ENCODE measurements around the gene THAP12. TPM values are rescaled to one million over a fixed set of nuclear protein-coding genes. Genes with fewer than 3 reads are reported as not detected.

The THAP12 gene
- total and polyA plus RNA-seq, 2 experiments from 2014 or later, result 20.1 to 36.0 TPM

DNA sequence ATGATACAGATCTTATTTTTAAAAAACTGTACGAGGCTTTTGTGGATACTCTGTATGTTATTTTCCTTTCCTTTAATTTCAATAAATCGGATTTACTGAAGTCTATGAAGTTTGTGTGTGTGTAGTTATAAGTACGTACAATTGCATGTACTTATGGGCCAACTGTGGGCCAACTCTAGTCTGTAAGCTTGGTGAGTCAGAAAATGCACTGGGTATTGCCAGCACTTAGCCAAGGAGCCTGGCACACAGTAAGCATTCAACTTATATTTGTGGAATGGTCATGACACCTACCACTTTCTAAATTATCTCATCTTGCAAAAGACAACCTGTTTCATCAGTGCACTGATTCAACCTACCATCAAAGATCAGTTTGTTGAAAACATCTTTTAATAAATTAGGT lies 32.6 kb downstream of the THAP12 start:
- H3K27ac ChIP-seq (ENCODE audit: low read depth), result no peak overlapping the region
- H3K27ac Mint-ChIP-seq, result no peak overlapping the region
- H3K9me3 Mint-ChIP-seq, result no peaks in the 10 kb centered on the region
- peaks cover 9% of the 10 kb centered on the region; the same call in 1 of the 2 replicates for H3K36me3 ChIP-seq (ENCODE audit: insufficient read depth)
- no peak overlapping the region for H3K4me3 Mint-ChIP-seq
- no peaks in the 10 kb centered on the region for H3K27me3 ChIP-seq (ENCODE audit: insufficient read depth)
- H3F3A ChIP-seq (replicated peaks; ENCODE audit: low read depth), result no peaks in the 10 kb centered on the region
- TF ChIP-seq, protein P1, sequence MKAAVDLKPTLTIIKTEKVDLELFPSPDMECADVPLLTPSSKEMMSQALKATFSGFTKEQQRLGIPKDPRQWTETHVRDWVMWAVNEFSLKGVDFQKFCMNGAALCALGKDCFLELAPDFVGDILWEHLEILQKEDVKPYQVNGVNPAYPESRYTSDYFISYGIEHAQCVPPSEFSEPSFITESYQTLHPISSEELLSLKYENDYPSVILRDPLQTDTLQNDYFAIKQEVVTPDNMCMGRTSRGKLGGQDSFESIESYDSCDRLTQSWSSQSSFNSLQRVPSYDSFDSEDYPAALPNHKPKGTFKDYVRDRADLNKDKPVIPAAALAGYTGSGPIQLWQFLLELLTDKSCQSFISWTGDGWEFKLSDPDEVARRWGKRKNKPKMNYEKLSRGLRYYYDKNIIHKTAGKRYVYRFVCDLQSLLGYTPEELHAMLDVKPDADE (IDR thresholded peaks at IDR 0.05), result no peak
- TF ChIP-seq ZNF114 (CRISPR knock-in tag; IDR thresholded peaks at IDR 0.05) (no peak), POLR2AphosphoS5 (IDR thresholded peaks at IDR 0.05; ENCODE audit: low read depth) (no peak), ZNF331 (CRISPR knock-in tag; IDR thresholded peaks at IDR 0.05; ENCODE audit: low read depth) (no peak), CREB1 (CRISPR knock-in tag; IDR thresholded peaks at IDR 0.05; ENCODE audit: low read depth) (no peak)
- TF ChIP-seq, protein P2, sequence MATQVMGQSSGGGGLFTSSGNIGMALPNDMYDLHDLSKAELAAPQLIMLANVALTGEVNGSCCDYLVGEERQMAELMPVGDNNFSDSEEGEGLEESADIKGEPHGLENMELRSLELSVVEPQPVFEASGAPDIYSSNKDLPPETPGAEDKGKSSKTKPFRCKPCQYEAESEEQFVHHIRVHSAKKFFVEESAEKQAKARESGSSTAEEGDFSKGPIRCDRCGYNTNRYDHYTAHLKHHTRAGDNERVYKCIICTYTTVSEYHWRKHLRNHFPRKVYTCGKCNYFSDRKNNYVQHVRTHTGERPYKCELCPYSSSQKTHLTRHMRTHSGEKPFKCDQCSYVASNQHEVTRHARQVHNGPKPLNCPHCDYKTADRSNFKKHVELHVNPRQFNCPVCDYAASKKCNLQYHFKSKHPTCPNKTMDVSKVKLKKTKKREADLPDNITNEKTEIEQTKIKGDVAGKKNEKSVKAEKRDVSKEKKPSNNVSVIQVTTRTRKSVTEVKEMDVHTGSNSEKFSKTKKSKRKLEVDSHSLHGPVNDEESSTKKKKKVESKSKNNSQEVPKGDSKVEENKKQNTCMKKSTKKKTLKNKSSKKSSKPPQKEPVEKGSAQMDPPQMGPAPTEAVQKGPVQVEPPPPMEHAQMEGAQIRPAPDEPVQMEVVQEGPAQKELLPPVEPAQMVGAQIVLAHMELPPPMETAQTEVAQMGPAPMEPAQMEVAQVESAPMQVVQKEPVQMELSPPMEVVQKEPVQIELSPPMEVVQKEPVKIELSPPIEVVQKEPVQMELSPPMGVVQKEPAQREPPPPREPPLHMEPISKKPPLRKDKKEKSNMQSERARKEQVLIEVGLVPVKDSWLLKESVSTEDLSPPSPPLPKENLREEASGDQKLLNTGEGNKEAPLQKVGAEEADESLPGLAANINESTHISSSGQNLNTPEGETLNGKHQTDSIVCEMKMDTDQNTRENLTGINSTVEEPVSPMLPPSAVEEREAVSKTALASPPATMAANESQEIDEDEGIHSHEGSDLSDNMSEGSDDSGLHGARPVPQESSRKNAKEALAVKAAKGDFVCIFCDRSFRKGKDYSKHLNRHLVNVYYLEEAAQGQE (IDR thresholded peaks at IDR 0.05; ENCODE audit: unreplicated experiment), result no peak
- TF ChIP-seq, protein P3, sequence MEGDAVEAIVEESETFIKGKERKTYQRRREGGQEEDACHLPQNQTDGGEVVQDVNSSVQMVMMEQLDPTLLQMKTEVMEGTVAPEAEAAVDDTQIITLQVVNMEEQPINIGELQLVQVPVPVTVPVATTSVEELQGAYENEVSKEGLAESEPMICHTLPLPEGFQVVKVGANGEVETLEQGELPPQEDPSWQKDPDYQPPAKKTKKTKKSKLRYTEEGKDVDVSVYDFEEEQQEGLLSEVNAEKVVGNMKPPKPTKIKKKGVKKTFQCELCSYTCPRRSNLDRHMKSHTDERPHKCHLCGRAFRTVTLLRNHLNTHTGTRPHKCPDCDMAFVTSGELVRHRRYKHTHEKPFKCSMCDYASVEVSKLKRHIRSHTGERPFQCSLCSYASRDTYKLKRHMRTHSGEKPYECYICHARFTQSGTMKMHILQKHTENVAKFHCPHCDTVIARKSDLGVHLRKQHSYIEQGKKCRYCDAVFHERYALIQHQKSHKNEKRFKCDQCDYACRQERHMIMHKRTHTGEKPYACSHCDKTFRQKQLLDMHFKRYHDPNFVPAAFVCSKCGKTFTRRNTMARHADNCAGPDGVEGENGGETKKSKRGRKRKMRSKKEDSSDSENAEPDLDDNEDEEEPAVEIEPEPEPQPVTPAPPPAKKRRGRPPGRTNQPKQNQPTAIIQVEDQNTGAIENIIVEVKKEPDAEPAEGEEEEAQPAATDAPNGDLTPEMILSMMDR (conservative IDR thresholded peaks at IDR 0.05; ENCODE audit: low read depth in 2 of 2), result no peak
- H3K4me2 ChIP-seq, result no peak overlapping the region
- H3K4me1 Mint-ChIP-seq, result no peaks in the 10 kb centered on the region
- no peaks in the 10 kb centered on the region for H4K20me1 ChIP-seq (replicated peaks; ENCODE audit: insufficient read depth)
- H3K4me3 ChIP-seq, result no peak overlapping the region
- no peaks in the 10 kb centered on the region for H3K4me1 ChIP-seq (ENCODE audit: insufficient read depth)
- no peaks in the 10 kb centered on the region for H3K9me2 ChIP-seq (ENCODE audit: insufficient read depth)
- no peak overlapping the region for H2AFZ ChIP-seq
- no peaks in the 10 kb centered on the region for H3K27me3 Mint-ChIP-seq (ENCODE audit: insufficient read depth, low read depth, poor library complexity)
- H3K79me2 ChIP-seq (replicated peaks; ENCODE audit: insufficient read depth), result no peaks in the 10 kb centered on the region
- no peak for ATAC-seq
- peaks cover 21% of the 10 kb centered on the region; the same call in 2 of the 3 replicates for H3K36me3 Mint-ChIP-seq (ENCODE audit: low read depth)
- no peak for DNase-seq (ENCODE audit: low spot score)

DNA sequence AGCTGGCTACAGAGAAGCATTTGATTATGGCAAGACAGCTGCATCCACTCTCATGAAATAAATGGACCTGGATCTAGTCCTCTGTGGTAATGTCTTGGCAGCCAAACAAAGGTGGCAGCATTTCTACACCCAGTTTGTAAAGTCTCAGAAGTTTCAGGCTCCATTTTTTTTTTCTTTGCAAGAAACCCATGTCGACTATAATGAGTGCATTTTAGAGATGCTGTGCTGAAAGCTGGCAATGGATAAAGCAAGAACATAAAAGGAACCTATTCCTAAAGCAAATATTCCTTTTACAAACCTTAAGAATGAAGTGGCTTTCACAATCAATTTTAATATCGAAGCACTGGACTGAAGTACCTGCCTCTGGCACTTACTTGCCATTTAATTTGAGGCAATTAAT lies 33.5 kb downstream of the THAP12 start:
- Histone ChIP-seq H3K4me2 (no peak overlapping the region), H3K36me3 (ENCODE audit: insufficient read depth) (peaks cover 2% of the 10 kb centered on the region; the same call in 1 of the 2 replicates), H4K20me1 (replicated peaks; ENCODE audit: insufficient read depth) (no peaks in the 10 kb centered on the region), H3K9me2 (ENCODE audit: insufficient read depth) (no peaks in the 10 kb centered on the region), H3K4me3 (no peak overlapping the region), H3K27ac (ENCODE audit: low read depth) (no peak overlapping the region), H3F3A (replicated peaks; ENCODE audit: low read depth) (no peaks in the 10 kb centered on the region), H2AFZ (no peak overlapping the region), H3K4me1 (ENCODE audit: insufficient read depth) (no peaks in the 10 kb centered on the region), H3K79me2 (replicated peaks; ENCODE audit: insufficient read depth) (no peaks in the 10 kb centered on the region), H3K27me3 (ENCODE audit: insufficient read depth) (no peaks in the 10 kb centered on the region)
- H3K4me1 Mint-ChIP-seq, result no peaks in the 10 kb centered on the region
- H3K9me3 Mint-ChIP-seq, result no peaks in the 10 kb centered on the region
- H3K27me3 Mint-ChIP-seq (ENCODE audit: insufficient read depth, low read depth, poor library complexity), result no peaks in the 10 kb centered on the region
- TF ChIP-seq POLR2AphosphoS5 (IDR thresholded peaks at IDR 0.05; ENCODE audit: low read depth), result no peak
- TF ChIP-seq, protein P3 (conservative IDR thresholded peaks at IDR 0.05; ENCODE audit: low read depth in 2 of 2), result peak in 1 of 2 experiments; percentile 22; a peak in 1 of 4 replicates
- DNase-seq (ENCODE audit: low spot score) (no peak), ATAC-seq (no peak)
- no peak overlapping the region for H3K27ac Mint-ChIP-seq
- peaks cover 14% of the 10 kb centered on the region; the same call in 2 of the 3 replicates for H3K36me3 Mint-ChIP-seq (ENCODE audit: low read depth)
- no peak overlapping the region for H3K4me3 Mint-ChIP-seq
